NCI-H146 treated with DMSO at 0.1 percent for 48 hours (cell line): Measurements from ENCODE around the gene DGKG.

Experiments used
- DNase-seq: peaks from one replicate; lab custom pipeline; 2025; ENCODE audit not compliant: unreplicated experiment; lab: John Stamatoyannopoulos, UW

Gene DGKG

GRCh38 chr3:186361762-186362536, at the start of gene DGKG:
Gene DGKG (minus strand): TSS chr3:186362234. CDS start chr3:186320459, 41,775 bp downstream.
- no peak for DNase-seq

GRCh38 chr3:186411089-186411488, 49.1 kb upstream of the DGKG start:
- DNase-seq: no peak

- DNase-seq: no peak
Measured at GRCh38 chr3:186406669-186407635, 44.9 kb upstream of the DGKG start.

- no peak for DNase-seq
Measured at GRCh38 chr3:186401556-186401955, 39.5 kb upstream of the DGKG start.

GRCh38 chr3:186400662-186401061, 38.6 kb upstream of the DGKG start:
- no peak for DNase-seq

- DNase-seq: no peak
Measured at GRCh38 chr3:186400026-186400425, 38.0 kb upstream of the DGKG start.

- DNase-seq: no peak
Measured at GRCh38 chr3:186394566-186395217, 32.7 kb upstream of the DGKG start.

GRCh38 chr3:186386883-186387560, 25.0 kb upstream of the DGKG start:
- no peak for DNase-seq

- DNase-seq: no peak
Measured at GRCh38 chr3:186385856-186386602, 24.0 kb upstream of the DGKG start.

- DNase-seq: no peak
Measured at GRCh38 chr3:186383026-186383993, 21.3 kb upstream of the DGKG start.

- DNase-seq: no peak
Measured at GRCh38 chr3:186382217-186382885, 20.3 kb upstream of the DGKG start.

- no peak for DNase-seq
Measured at GRCh38 chr3:186381424-186382216, 19.6 kb upstream of the DGKG start.

- DNase-seq: no peak
Measured at GRCh38 chr3:186380622-186381380, 18.8 kb upstream of the DGKG start.

- no peak for DNase-seq
Measured at GRCh38 chr3:186375443-186375842, 13.4 kb upstream of the DGKG start.

- no peak for DNase-seq
Measured at GRCh38 chr3:186374376-186374775, 12.3 kb upstream of the DGKG start.

- DNase-seq: no peak
Measured at GRCh38 chr3:186369217-186369616, 7.2 kb upstream of the DGKG start.

- no peak for DNase-seq
Measured at GRCh38 chr3:186368717-186369116, 6.7 kb upstream of the DGKG start.
